A673 (cell line): ENCODE results near the gene LDLRAD3. TPM values are rescaled to one million over a fixed set of nuclear protein-coding genes. Genes with fewer than 3 reads are reported as not detected.

Experiments
- BruUV-seq: library from RNA; stranded (reverse); fragments of 400-500 nt; replicated peaks from 2 replicates; lab custom pipeline; 2021; lab: Mats Ljungman, UMichigan
- CTCF ChIA-PET: fragments of 300-600 bp; sonication (Branson Sonifier 250); formaldehyde crosslinking; loops from one replicate; lab custom pipeline; 2022; ENCODE audit warnings: antibody characterized with exemption; lab: Charles Lee
- POLR2A ChIA-PET: fragments of 300-600 bp; sonication (Branson Sonifier 250); formaldehyde crosslinking; loops from one replicate; lab custom pipeline; 2022; ENCODE audit warnings: antibody characterized with exemption; ENCODE audit not compliant: low non-redundant PET; lab: Charles Lee
- DNase-seq: peaks from one replicate; pipeline ENCODE4 v3.0.0-alpha.2; 2015; ENCODE audit warnings: low spot score
- H3K27ac ChIP-seq: fragments of 200-600 bp; sonication (generic); 2 replicates; pipeline ENCODE4 v1.5.1; 2016; ENCODE audit warnings: mixed run types, low read depth, mild to moderate bottlenecking, mixed read lengths, antibody characterized with exemption, low read length; ENCODE audit not compliant: poor library complexity, severe bottlenecking
- H3K27me3 ChIP-seq: fragments of 200-600 bp; sonication (generic); replicated peaks from 2 replicates; pipeline ENCODE4 v1.6.1; 2017; ENCODE audit warnings: mixed run types, low read depth, mild to moderate bottlenecking, mixed read lengths, antibody characterized with exemption, low read length; ENCODE audit not compliant: insufficient read depth, poor library complexity
- H3K36me3 ChIP-seq: fragments of 200-600 bp; sonication (generic); 2 replicates; pipeline ENCODE4 v1.6.1; 2016; ENCODE audit warnings: mixed run types, mild to moderate bottlenecking, mixed read lengths, antibody characterized with exemption, low read length; ENCODE audit not compliant: insufficient read depth, poor library complexity, severe bottlenecking
- H3K4me1 ChIP-seq: fragments of 200-600 bp; sonication (generic); 2 replicates; pipeline ENCODE4 v1.6.1; 2017; ENCODE audit warnings: mixed run types, mild to moderate bottlenecking, mixed read lengths, antibody characterized with exemption, low read length; ENCODE audit not compliant: insufficient read depth, poor library complexity, severe bottlenecking
- H3K4me3 ChIP-seq: fragments of 200-600 bp; sonication (generic); 2 replicates; pipeline ENCODE4 v1.5.1; 2016; ENCODE audit warnings: low read depth, mixed run types, mild to moderate bottlenecking, mixed read lengths, low read length; ENCODE audit not compliant: poor library complexity, severe bottlenecking
- H3K9me3 ChIP-seq: fragments of 200-600 bp; sonication (generic); 2 replicates; pipeline ENCODE4 v1.6.1; 2016; ENCODE audit warnings: mixed run types, low read depth, mild to moderate bottlenecking, mixed read lengths, antibody characterized with exemption, low read length; ENCODE audit not compliant: poor library complexity, severe bottlenecking
- CTCF ChIP-seq: fragments of 300-800, 200-600 bp; sonication (generic); conservative IDR thresholded peaks from 2 replicates; pipeline ENCODE4 v1.5.1; 2017; ENCODE audit warnings: low read depth, mild to moderate bottlenecking, antibody characterized with exemption, low read length, moderate library complexity, mixed read lengths
- EZH2 ChIP-seq: fragments of 200-600 bp; sonication (generic); IDR thresholded peaks from 2 replicates; pipeline ENCODE4 v1.6.1; 2017; ENCODE audit warnings: borderline replicate concordance, low read depth, mild to moderate bottlenecking, mixed read lengths, antibody characterized with exemption, low read length; ENCODE audit not compliant: poor library complexity, severe bottlenecking
- intact Hi-C: fragments of 100-400 bp; cut with micrococcal nuclease; formaldehyde crosslinking; loops from one replicate; pipeline ENCODE4 v1.10.0; 2022; ENCODE audit not compliant: unreplicated experiment
- total RNA-seq: library from RNA; stranded (reverse); gene quantifications from 2 replicates; pipeline ENCODE4 v1.2.3, GENCODE V29; 2021

LDLRAD3 gene
- total RNA-seq, 1 experiment from 2014 or later: 13.1 TPM

GRCh38 chr11:36062796-36063365 is 119.0 kb downstream of the LDLRAD3 start:
- Histone ChIP-seq H3K9me3 (no peaks in the 10 kb centered on the region), H3K27ac (no peak overlapping the region), H3K36me3 (no peaks in the 10 kb centered on the region), H3K4me1 (no peaks in the 10 kb centered on the region), H3K4me3 (no peak overlapping the region), H3K27me3 (no peaks in the 10 kb centered on the region)
- POLR2A ChIA-PET: interaction anchor here (0.6 kb wide), 1 partner anchor 136 kb away, joined by 5 read pairs; no protein-coding TSS in a partner anchor
- BruUV-seq: no TSS peak
- CTCF ChIA-PET: no interaction called here
- TF ChIP-seq CTCF: no peak
- no peak for TF ChIP-seq EZH2
- DNase-seq: no peak
- intact Hi-C loops: loop anchor here (5.0 kb wide), 1 partner anchor 51 kb away; no protein-coding TSS in a partner anchor

- Histone ChIP-seq H3K9me3 (no peaks in the 10 kb centered on the region), H3K27me3 (no peaks in the 10 kb centered on the region), H3K4me3 (no peak overlapping the region), H3K27ac (no peak overlapping the region), H3K4me1 (no peaks in the 10 kb centered on the region), H3K36me3 (no peaks in the 10 kb centered on the region)
- no peak for TF ChIP-seq CTCF
- no peak for TF ChIP-seq EZH2
- no peak for DNase-seq
- intact Hi-C loops: no loop called here
- CTCF ChIA-PET: no interaction called here
- no TSS peak for BruUV-seq
- POLR2A ChIA-PET: no interaction called here
Measured at GRCh38 chr11:36065436-36065835, 121.6 kb downstream of the LDLRAD3 start.

- BruUV-seq: no TSS peak
- no peak for DNase-seq
- ChIA-PET CTCF (no interaction called here), POLR2A (no interaction called here)
- no peak overlapping the region for H3K4me3 ChIP-seq
- TF ChIP-seq CTCF (no peak), EZH2 (no peak)
- no peaks in the 10 kb centered on the region for H3K9me3 ChIP-seq
- H3K27me3 ChIP-seq: no peaks in the 10 kb centered on the region
- no peak overlapping the region for H3K27ac ChIP-seq
- no peaks in the 10 kb centered on the region for H3K4me1 ChIP-seq
- H3K36me3 ChIP-seq: no peaks in the 10 kb centered on the region
- intact Hi-C loops: no loop called here
Measured at GRCh38 chr11:36066891-36067290, 123.0 kb downstream of the LDLRAD3 start.
